GM19452 (cell line): ENCODE data around the gene ITGAD.

Experiments
- ATAC-seq: cut with Tn5 transposase; IDR thresholded peaks from one replicate; pipeline ENCODE4 v1.9.1; 2021; ENCODE audit not compliant: unreplicated experiment

Gene ITGAD

GRCh38 chr16:31474173-31474714 is 81.1 kb downstream of the ITGAD start:
- ATAC-seq, result no peak

- ATAC-seq, result no peak
Observed at GRCh38 chr16:31474773-31475738, 81.9 kb downstream of the ITGAD start.

GRCh38 chr16:31475946-31476302 is 82.8 kb downstream of the ITGAD start:
- ATAC-seq, result no peak
